Nephron progenitor cell (in vitro differentiated cells): ENCODE results near the gene PLP2.

Source experiments
- DNase-seq: peaks from one replicate; pipeline ENCODE4 v3.0.0; 2021
- H3K27ac Mint-ChIP-seq: 2 replicates; pipeline ENCODE4 v1.8.0; 2021; ENCODE audit warnings: mild to moderate bottlenecking, moderate library complexity, mixed read lengths
- H3K27me3 Mint-ChIP-seq: 2 replicates; pipeline ENCODE4 v1.8.0; 2021; ENCODE audit warnings: mild to moderate bottlenecking, low read depth, mixed read lengths; ENCODE audit not compliant: poor library complexity
- H3K36me3 Mint-ChIP-seq: 2 replicates; pipeline ENCODE4 v1.8.0; 2021; ENCODE audit warnings: low read depth, mixed read lengths
- H3K4me1 Mint-ChIP-seq: 2 replicates; pipeline ENCODE4 v1.8.0; 2021; ENCODE audit warnings: mixed read lengths
- H3K4me3 Mint-ChIP-seq: 2 replicates; pipeline ENCODE4 v1.8.0; 2021; ENCODE audit warnings: mild to moderate bottlenecking, moderate library complexity, mixed read lengths
- H3K9me3 Mint-ChIP-seq: 2 replicates; pipeline ENCODE4 v1.8.0; 2021; ENCODE audit warnings: mild to moderate bottlenecking, moderate library complexity, mixed read lengths
- CTCF ChIP-seq: fragments of 200-600 bp; sonication (generic); IDR thresholded peaks from 2 replicates; pipeline ENCODE4 v1.5.0; 2021; ENCODE audit warnings: antibody characterized with exemption

Gene PLP2

GRCh38 chrX:49209434-49210251 is 37.9 kb downstream of the PLP2 start:
- peaks cover 14% of the 10 kb centered on the region for H3K27me3 Mint-ChIP-seq
- H3K9me3 Mint-ChIP-seq: peaks cover 54% of the 10 kb centered on the region
- TF ChIP-seq CTCF: no peak
- DNase-seq: no peak
- H3K27ac Mint-ChIP-seq: no peak overlapping the region
- H3K4me3 Mint-ChIP-seq: no peak overlapping the region
- no peaks in the 10 kb centered on the region for H3K4me1 Mint-ChIP-seq
- H3K36me3 Mint-ChIP-seq: no peaks in the 10 kb centered on the region

- H3K9me3 Mint-ChIP-seq: peaks cover 57% of the 10 kb centered on the region
Observed at GRCh38 chrX:49210406-49210805, 38.7 kb downstream of the PLP2 start.

GRCh38 chrX:49211074-49211473 is 39.4 kb downstream of the PLP2 start:
- TF ChIP-seq CTCF: no peak
- Mint-ChIP-seq H3K27ac (no peak overlapping the region), H3K27me3 (peaks cover 12% of the 10 kb centered on the region), H3K4me1 (no peaks in the 10 kb centered on the region), H3K4me3 (no peak overlapping the region), H3K9me3 (peaks cover 64% of the 10 kb centered on the region), H3K36me3 (no peaks in the 10 kb centered on the region)
- no peak for DNase-seq

More at GRCh38 chrX:49210406-49210805, 38.7 kb downstream of the PLP2 start:
- H3K4me1 Mint-ChIP-seq: no peaks in the 10 kb centered on the region
- no peak for DNase-seq
- H3K27me3 Mint-ChIP-seq: peaks cover 10% of the 10 kb centered on the region
- H3K27ac Mint-ChIP-seq: no peak overlapping the region
- H3K36me3 Mint-ChIP-seq: no peaks in the 10 kb centered on the region
- H3K4me3 Mint-ChIP-seq: no peak overlapping the region
- no peak for TF ChIP-seq CTCF

GRCh38 chrX:49212209-49212608 is 40.5 kb downstream of the PLP2 start:
- no peaks in the 10 kb centered on the region for H3K4me1 Mint-ChIP-seq
- H3K27me3 Mint-ChIP-seq: peaks cover 12% of the 10 kb centered on the region
- peaks cover 71% of the 10 kb centered on the region for H3K9me3 Mint-ChIP-seq
- no peak for DNase-seq
- H3K27ac Mint-ChIP-seq: no peak overlapping the region
- H3K36me3 Mint-ChIP-seq: no peaks in the 10 kb centered on the region
- TF ChIP-seq CTCF: no peak
- H3K4me3 Mint-ChIP-seq: no peak overlapping the region

- DNase-seq: no peak
- Mint-ChIP-seq H3K36me3 (no peaks in the 10 kb centered on the region), H3K27me3 (peaks cover 15% of the 10 kb centered on the region), H3K4me1 (no peaks in the 10 kb centered on the region), H3K4me3 (no peak overlapping the region), H3K27ac (no peak overlapping the region), H3K9me3 (peaks cover 76% of the 10 kb centered on the region)
- TF ChIP-seq CTCF: no peak
Observed at GRCh38 chrX:49212861-49213260, 41.2 kb downstream of the PLP2 start.

GRCh38 chrX:49214416-49214815 is 42.7 kb downstream of the PLP2 start:
- Mint-ChIP-seq H3K36me3 (no peaks in the 10 kb centered on the region), H3K4me1 (no peaks in the 10 kb centered on the region), H3K4me3 (no peak overlapping the region), H3K27me3 (peaks cover 22% of the 10 kb centered on the region), H3K27ac (no peak overlapping the region), H3K9me3 (peaks cover 82% of the 10 kb centered on the region)
- TF ChIP-seq CTCF: no peak
- DNase-seq: no peak
